COLO668 (cell line): ENCODE results near the gene KCTD16.

Experiments used
- DNase-seq: peaks from one replicate; lab custom pipeline; 2025; ENCODE audit not compliant: unreplicated experiment; lab: John Stamatoyannopoulos, UW

Gene KCTD16

GRCh38 chr5:144451187-144451973, 280.7 kb downstream of the KCTD16 start:
- DNase-seq, result no peak

GRCh38 chr5:144453753-144454152, 283.1 kb downstream of the KCTD16 start:
- peak; percentile 11 for DNase-seq

GRCh38 chr5:144457160-144457559, 286.5 kb downstream of the KCTD16 start:
- DNase-seq, result no peak

- no peak for DNase-seq
Observed at GRCh38 chr5:144458216-144458615, 287.5 kb downstream of the KCTD16 start.

GRCh38 chr5:144460600-144460999, 289.9 kb downstream of the KCTD16 start:
- peak; percentile 11 for DNase-seq

GRCh38 chr5:144462577-144462976, 291.9 kb downstream of the KCTD16 start:
- DNase-seq, result no peak

GRCh38 chr5:144463481-144464223, 293.0 kb downstream of the KCTD16 start:
- DNase-seq, result no peak

GRCh38 chr5:144464306-144464705, 293.6 kb downstream of the KCTD16 start:
- peak; percentile 6 for DNase-seq

- peak; percentile 40 for DNase-seq
Observed at GRCh38 chr5:144465441-144465840, 294.8 kb downstream of the KCTD16 start.

GRCh38 chr5:144467792-144468191, 297.1 kb downstream of the KCTD16 start:
- DNase-seq, result peak; percentile 23

GRCh38 chr5:144468571-144468970, 297.9 kb downstream of the KCTD16 start:
- no peak for DNase-seq

- DNase-seq, result no peak
Observed at GRCh38 chr5:144469106-144469505, 298.4 kb downstream of the KCTD16 start.

GRCh38 chr5:144472221-144472620, 301.5 kb downstream of the KCTD16 start:
- no peak for DNase-seq

- DNase-seq, result no peak
Observed at GRCh38 chr5:144473650-144474049, 303.0 kb downstream of the KCTD16 start.

GRCh38 chr5:144478565-144478964, 307.9 kb downstream of the KCTD16 start:
- DNase-seq, result no peak

- DNase-seq, result no peak
Observed at GRCh38 chr5:144481861-144482260, 311.2 kb downstream of the KCTD16 start.

- no peak for DNase-seq
Observed at GRCh38 chr5:144484124-144484897, 313.6 kb downstream of the KCTD16 start.

GRCh38 chr5:144485540-144485939, 314.9 kb downstream of the KCTD16 start:
- no peak for DNase-seq

- DNase-seq, result no peak
Observed at GRCh38 chr5:144487207-144487606, 316.5 kb downstream of the KCTD16 start.

GRCh38 chr5:144487761-144488160, 317.1 kb downstream of the KCTD16 start:
- DNase-seq, result no peak

GRCh38 chr5:144503123-144503522, 332.4 kb downstream of the KCTD16 start:
- DNase-seq, result no peak
